RPMI7951 (cell line): ENCODE results near the gene AVP. TPM values are rescaled to one million over a fixed set of nuclear protein-coding genes. Genes with fewer than 3 reads are reported as not detected.
"Not testable (repeated sequence)": the region's sequence is repeated elsewhere in the genome, so short reads cannot be mapped to it uniquely, and the experiment has no call there.

Experiments
- DNase-seq: peaks from one replicate; pipeline ENCODE4 v3.0.0-alpha.2; 2012; ENCODE audit warnings: low read depth
- total RNA-seq: library from RNA; depleted of rRNA; stranded (reverse); fragments of >200 nt; shearing (Covaris generic); gene quantifications from 2 replicates; pipeline ENCODE4 v1.2.3, GENCODE V29; 2014; rRNA removed

Gene AVP, protein sequence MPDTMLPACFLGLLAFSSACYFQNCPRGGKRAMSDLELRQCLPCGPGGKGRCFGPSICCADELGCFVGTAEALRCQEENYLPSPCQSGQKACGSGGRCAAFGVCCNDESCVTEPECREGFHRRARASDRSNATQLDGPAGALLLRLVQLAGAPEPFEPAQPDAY
- not detected in 2 replicates for total RNA-seq

DNA sequence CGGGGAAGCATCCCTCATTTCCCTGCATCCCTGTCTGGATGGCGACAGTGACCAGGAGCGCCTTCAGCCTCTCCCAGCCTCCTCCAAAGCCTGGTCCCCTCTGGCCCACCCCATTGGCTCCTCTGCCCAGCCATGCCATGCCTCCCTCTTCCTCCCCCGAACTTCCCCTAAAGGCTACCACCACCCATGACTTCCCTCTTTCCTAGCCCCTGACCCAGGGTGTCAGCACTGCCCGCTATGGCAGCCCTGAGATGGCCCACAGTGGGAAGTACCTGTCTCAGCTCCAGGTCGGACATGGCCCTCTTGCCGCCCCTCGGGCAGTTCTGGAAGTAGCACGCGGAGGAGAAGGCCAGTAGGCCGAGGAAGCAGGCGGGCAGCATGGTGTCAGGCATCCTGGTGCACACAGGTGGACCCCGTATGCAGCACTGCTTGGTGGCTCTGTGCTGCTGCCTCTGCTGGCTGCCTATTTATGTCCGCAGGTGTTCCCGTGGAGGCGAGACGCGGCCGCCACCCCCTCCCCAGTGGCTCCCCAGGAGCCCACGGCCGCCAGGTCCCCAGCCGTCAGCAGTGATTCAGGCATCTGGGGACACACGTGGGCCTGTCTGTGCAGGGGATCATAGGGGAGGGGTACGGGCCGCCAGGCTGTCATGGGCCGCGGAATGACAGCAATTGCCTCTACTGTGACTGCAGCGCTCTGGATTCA is at the start of gene AVP:
Gene AVP, minus strand, starts transcription at position 442 of the 703 bp plus-strand sequence. Its CDS starts 50 bp downstream, at position 392.
- DNase-seq: no peak

DNA sequence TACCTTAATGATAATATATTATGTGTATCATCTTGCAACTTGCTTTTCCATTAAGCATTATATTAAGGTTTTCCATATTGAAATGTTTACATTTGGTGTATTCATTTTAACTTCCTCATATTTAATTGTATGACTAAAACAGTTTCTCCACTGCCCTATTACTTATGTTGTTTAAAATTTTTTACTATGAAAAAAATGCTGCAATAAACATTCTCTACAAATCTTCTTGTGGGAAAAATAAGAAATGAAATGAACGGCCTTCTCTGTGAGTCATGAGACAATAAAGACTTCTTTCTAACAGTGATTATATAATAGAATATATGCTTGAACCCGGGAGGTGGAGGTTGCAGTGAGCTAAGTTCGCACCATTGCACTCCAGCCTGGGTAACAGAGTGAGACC is 49.6 kb upstream of the AVP start:
- DNase-seq: no peak

DNA sequence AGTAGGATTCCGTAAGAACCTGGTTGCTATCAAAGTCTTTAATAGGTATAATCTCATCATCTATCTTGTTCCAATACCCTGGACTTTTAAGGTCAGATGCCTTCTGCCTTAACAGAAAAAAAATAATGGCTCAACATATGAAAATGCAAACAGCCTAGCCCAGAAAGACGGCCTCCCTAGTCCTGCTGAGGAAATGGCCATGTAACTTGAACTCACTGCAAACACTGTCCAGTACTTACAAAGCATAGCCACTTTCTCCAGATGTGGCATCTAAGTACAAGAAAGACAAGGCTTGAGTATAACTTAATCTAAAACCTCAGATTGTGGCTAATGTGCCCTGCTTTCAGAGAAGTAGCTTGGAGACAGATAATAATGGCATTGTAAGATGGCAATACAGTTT is 48.6 kb upstream of the AVP start:
- DNase-seq: no peak

DNA sequence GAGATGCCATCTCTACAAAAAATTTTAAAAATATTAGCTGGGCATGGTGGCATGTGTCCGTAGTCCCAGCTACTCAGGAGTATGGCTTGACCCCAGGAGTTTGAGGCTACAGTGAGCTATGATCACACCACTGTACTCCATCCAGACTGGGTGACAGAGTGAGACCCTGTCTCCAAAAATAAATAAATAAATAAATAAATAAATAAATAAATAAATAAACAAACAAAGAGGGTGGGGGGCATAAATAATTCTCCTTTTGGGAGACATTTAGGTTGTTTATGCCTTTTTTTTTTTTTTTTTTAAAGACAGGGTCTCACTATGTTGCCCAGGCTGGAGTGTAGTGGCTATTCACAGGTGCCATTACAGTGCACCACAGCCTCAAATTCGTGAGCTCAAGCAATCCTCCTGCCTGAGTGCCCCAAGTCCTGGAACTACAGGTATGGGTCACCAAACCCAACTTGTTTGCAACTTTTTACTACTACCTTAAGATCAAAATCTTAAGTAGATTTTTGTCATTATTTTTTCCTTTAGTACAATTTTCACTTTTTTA is 45.6 kb upstream of the AVP start:
- no peak for DNase-seq

DNA sequence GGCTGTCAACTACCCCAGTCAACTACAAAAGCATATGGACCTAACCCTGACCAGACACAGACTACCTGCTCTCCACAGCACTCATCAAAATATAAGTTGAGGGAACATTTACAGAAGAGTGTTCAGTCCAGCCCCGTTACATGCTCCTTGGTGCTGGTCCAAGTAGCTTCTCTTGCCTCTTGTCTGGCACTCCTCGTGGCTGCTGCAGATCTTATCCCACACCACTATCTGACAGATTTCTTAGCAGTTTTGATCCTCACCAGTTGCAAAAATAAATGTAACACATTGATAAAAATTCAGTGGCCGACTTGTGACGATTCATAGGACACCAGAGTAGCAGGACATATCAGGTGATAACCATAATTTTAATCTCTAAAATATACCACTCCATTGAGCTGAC is 44.6 kb upstream of the AVP start:
- no peak for DNase-seq

DNA sequence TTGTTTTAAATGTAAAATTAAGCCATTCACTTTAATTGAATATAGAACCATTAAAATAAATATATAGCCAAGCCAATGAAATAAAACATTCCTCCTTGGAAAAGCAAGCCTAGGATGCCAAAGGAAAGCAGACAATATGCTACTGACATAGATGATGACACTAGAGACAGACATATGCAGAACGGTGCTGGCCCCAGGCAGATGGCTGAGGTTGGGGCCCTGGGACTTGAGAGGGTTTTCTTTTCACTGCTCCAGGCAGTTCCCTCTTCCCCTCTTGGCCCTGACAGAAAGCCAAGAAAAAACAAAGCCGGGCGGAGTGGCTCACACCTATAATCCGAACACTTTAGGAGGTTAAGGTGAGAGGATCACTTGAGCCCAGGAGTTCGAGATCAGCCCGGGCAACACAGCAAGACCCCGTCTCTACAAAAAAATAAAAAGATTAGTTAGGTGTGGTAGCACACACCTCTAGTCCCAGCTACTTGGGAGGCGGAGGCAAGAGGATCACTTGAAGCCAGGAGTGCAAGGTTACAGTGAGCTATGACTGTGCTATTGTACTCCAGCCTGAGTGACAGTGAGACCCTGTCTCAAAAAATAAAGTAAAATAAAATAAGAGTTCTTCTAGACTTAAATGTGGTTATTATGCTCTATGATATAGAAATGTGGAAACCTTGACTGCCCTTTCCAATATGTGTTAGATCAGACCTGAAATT is 43.9 kb upstream of the AVP start:
- DNase-seq: no peak

DNA sequence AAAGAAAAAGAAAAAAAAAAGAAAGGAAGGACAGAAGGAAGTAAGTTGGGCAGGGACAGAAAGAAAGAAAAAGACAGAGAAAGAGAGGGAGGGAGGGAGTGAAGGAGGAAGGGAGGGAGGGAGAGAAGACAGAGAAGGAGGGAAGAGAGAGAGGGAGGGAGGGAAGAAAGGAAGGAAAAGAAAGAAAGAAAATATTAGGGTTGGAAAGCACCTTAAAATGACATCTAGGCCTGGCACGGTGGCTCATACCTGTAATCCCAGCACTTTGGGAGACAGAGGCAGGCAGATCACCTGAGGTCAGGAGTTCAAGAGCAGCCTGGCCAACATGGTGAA is 42.0 kb upstream of the AVP start:
- no peak for DNase-seq

DNA sequence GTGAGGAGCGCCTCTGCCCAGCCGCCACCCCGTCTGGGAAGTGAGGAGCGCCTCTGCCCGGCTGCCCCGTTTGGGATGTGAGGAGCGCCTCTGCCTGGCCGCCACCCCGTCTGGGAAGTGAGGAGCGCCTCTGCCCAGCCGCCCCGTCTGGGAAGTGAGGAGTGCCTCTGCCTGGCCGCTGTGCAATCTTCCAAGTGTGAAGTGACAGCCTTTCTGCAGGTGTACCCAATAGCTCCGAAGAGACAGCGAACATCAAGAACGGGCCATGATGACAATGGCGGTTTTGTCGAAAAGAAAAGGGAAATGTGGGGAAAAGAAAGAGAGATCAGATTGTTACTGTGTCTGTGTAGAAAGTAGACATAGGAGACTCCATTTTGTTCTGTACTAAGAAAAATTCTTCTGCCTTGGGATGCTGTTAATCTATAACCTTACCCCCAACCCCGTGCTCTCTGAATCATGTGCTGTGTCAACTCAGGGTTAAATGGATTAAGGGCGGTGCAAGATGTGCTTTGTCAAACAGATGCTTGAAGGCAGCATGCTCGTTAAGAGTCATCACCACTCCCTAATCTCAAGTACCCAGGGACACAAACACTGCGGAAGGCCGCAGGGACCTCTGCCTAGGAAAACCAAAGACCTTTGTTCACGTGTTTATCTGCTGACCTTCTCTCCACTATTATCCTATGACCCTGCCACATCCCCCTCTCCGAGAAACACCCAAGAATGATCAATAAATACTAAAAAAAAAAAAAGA is 41.4 kb upstream of the AVP start:
- not testable (repeated sequence) for DNase-seq

DNA sequence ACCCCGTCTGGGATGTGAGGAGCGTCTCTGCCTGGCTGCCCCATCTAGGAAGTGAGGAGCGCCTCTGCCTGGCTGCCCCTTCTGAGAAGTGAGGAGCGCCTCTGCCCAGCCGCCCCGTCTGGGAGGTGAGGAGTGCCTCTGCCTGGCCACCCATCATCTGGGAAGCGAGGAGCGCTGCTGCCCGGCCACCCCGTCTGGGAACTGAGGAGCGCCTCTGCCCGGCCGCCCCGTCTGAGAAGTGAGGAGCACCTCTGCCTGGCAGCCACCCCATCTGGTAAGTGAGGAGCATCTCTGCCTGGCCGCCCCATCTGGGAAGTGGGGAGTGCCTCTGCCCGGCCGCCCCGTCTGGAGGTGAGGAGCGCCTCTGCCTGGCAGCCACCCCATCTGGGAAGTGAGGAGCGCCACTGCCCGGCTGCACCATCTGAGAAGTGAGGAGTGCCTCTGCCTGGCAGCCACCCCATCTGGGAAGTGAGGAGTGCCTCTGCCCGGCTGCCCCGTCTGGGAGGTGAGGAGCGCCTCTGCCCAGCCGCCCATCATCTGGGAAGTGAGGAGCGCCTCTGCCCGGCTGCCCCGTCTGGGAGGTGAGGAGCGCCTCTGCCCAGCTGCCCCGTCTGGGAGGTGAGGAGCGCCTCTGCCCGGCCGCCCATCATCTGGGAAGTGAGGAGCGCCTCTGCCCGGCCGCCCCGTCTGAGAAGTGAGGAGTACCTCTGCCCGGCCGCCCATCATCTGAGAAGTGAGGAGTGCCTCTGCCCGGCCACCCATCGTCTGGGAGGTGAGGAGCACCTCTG is 40.4 kb upstream of the AVP start:
- DNase-seq: not testable (repeated sequence)

DNA sequence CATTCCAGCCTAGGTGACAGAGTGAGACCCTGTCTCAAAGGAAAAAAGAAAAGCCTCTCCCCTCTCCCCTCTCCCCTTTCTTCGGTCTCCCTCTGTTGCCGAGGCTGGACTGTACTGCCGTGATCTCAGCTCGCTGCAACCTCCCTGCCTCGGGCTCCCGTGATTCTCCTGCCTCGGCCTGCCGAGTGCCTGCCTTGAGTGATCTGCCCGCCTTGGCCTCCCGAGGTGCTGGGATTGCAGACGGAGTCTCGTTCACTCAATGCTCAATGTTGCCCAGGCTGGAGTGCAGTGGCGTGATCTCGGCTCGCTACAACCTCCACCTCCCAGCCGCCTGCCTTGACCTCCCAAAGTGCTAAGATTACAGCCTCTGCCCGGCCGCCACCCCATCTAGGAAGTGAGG is 39.6 kb upstream of the AVP start:
- not testable (repeated sequence) for DNase-seq

DNA sequence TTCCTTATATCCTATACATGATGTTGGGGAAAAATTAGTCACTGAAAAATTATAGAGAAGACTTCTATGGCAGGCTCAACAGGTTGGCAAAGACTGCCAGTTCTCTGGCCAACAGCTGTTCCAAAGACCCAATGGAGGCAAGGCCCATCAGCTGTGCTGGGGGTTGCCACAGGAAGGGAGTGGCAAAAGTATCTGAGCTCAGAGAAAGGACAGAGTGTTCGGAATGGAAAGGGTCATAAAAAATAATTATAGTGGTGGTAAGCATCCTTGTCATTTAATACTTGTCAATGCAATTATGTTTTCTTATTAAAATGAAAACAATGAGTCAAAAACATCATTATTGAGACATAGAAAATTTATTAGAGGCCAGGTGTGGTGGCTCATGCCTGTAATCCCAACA is 39.0 kb upstream of the AVP start:
- DNase-seq: no peak

DNA sequence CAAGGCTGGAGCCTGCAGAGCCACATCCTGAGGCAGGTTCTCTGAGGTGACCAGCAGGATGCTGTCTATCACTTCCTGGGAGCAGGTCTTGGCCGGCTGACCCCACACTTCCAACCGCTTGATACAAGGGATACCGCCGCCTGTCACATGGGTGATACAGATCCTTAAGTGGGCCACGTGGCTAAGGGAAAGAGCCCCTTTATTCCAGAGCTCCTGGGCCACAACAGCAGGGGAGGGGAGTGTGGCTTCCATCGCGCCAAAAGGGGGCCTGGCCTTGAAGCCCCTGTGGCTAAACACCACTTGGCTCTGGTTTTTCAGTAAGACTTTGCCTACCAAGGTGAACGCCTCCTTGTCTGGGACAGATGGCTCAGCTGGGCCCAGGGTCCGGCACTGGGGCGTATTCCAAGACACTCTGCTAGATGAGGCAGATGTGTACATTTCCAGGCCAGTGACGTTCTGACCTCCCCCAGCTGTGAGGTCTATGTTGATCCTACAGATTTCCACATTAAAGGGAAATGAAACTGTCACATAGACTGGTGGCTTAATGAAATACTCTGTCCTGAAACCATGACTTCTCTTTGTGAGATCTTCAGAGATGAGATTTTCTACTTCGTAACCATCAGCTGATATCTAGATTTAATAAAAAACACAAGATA is 37.6 kb upstream of the AVP start:
- DNase-seq: no peak

DNA sequence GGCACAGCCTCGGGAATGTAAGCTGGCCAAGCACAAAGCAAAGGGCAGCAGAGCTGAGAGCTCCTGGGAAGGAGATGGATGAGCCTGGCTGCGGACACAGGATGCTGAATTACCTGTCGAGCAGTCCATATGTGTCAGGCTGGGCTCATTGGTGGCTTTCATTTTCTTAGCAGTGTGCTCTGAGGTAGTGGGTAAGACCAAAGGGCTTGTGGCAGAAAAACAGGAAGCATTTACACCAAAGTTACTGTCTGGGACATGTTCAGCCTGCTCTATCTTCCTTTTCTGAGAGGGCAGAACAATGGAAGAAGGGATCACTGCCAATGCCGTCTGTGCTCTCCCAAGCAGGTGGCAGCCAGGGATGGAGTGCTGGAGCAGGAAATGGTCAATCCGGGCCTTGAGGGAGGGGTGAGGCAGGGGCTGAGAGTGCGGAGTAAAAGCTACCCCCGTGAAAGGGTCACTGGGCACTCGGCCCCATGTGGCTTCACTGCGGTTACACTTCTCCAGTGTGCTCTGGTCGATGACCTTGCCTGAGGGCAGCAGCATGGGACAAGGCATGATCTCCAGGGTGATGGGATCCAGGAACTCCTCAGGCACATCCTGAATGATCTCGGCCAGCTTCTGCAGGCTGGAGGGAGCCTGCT is 36.9 kb upstream of the AVP start:
- DNase-seq: peak; percentile 30

DNA sequence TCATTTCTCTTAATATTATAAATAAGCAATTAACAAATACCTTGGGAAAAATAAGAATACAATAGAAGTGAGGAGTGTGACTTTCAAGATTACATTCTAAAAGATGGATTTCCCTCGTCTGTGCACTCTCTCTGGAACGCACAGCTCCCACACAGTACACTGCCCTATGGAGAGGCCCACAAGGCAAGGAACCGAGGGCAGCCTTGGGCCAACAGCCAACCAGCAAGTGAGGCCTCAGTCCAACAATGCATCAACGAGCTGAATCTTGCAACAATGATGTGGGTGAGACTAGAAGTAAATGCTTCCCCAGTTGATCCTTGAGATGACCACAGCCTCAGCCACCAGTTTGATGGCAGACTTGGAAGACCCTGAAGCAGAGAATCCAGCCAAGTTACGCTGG is 34.5 kb upstream of the AVP start:
- DNase-seq: no peak

DNA sequence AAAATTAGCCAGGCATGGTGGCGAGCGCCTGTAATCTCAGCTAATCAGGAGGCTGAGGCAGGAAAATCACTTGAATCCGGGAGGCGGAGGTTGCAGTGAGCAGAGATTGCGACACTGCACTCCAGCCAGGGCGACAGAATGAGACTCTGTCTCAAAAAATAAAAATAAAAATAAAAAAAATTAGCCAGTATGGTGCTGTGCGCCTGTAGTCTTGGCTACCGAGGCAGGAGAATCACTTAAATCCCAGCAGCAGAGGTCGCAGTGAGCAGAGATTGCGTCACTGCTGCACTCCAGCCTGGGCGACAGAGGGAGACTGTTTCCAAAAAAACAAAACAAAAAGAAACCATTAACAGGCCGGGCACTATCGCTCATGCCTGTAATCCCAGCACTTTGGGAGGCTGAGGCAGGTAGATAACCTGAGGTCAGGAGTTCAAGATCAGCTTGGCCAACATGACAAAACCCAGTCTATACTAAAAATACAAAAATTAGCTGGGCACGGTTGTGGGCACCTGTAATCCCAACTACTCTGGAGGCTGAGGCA is 33.4 kb upstream of the AVP start:
- DNase-seq: peak; percentile 54

DNA sequence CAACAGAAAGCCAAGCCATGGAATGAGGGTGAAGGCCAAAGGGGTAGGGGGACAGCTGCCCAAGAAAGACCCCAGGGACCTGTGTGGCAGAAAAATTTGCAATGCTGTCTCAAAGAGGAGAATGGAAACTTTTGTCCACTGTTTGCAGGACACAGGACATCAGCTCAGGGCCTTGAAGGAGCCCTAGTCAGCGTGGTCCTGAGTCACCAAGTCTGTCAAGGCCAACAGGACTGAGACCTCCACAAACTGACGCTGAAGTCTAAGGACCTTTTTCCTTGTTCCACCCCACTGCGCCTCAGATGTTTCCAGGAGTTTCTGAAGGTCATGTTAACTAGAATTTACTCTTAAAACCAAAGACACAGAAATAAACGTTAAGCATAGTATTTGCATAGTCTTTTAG is 31.8 kb upstream of the AVP start:
- no peak for DNase-seq

DNA sequence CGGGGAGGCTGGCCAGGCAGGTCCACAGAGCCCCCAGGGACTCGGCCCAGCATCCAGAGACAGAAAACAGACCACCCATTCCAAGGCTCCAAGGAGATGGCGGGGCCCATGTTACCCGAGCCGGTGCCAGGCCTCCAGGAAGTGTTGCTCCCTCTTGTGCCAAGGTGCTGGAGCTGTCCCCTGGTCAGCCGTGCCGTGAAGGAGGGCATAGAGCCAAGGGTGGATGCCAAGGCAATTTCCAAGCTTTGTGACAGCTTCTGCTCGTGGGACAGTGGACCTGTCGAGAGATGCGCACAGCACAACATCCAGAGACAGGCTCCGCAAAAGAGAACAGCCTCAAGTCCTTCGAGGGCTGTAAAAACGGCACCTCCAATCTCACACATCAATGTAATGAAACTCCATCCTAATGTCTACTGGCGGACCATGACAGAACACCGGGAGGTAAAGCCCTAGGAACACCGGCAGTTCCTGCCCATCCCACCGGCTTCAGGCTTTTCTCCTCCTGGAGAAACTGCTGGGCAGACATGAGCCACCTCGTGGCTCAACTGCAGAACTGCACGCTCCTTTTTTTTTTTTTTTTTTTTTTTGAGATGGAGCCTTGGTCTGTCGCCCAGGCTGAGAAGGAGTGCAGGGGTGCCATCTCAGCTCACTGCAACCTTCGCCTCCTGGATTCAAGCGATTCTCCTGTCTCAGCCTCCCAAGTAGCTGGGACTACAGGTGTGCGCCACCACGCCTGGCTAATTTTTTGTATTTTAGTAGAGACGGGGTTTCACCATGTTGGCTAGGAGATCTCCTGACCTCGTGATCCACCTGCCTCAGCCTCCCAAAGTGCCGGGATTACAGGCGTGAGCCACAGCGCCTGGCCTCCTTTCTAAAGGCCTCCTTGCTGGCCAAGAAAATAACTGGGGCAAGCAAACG is 30.9 kb upstream of the AVP start:
- DNase-seq: peak; percentile 64

DNA sequence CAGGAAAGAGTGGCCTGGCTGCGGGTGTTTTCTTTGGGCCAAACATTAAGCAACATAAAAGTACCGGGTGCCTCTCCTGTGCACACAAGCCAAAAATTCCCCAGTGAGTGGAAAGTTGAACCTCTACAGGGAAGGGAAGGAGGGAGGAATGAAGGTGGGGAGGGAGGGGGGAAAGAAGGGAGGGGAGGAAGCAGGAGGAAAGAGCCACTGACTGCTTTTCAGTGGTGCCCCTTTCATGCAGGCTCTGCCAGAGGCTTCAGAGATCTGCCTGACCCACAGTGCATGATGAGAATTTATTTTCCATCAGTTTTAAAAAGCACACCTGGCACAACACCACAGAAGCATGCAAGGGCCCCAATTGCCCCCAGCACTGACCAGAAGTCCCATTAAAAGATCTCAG is 27.5 kb upstream of the AVP start:
- DNase-seq: no peak

DNA sequence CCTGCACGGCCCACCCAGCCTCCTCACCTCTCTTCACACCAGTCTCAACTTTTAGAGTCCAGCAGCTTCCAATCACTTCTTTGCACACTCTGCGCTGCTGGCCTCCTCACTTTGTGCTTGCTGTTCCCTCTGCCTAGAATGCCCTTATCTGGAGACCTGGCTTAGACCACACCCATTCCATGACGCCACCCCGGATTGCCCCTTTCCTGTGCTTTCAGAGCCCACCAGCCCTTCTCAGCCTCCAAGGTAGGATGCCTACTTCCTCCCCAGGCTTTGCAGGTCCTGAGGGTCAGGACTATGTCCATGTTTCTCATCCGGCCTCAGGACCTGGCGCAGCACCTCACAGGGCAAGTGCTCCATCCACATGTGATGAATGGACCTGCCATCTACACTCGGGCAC is 27.0 kb upstream of the AVP start:
- no peak for DNase-seq
